OCI-LY1 (cell line): ENCODE measurements around the gene TNC.

ENCODE experiments used
- H2AFZ ChIP-seq: fragments of 200-600 bp; sonication (generic), shearing (Covaris generic); 2 replicates; pipeline ENCODE4 v1.6.0; 2014; ENCODE audit warnings: antibody characterized with exemption, mild to moderate bottlenecking, low read length
- H3F3A ChIP-seq: fragments of 200-600 bp; sonication (generic), shearing (Covaris generic); 2 replicates; pipeline ENCODE4 v1.6.0; 2014; ENCODE audit warnings: mild to moderate bottlenecking, antibody characterized with exemption, low read length, moderate library complexity; ENCODE audit not compliant: insufficient read depth
- H3K27ac ChIP-seq: fragments of 200-600 bp; sonication (generic); 2 replicates; pipeline ENCODE4 v1.5.1; 2014; ENCODE audit warnings: low read length, mixed run types, mild to moderate bottlenecking, low read depth; ENCODE audit not compliant: poor library complexity, severe bottlenecking
- H3K27me3 ChIP-seq: fragments of 200-600 bp; sonication (generic); 2 replicates; pipeline ENCODE4 v1.6.0; 2014; ENCODE audit warnings: antibody characterized with exemption, mild to moderate bottlenecking, low read length, moderate library complexity; ENCODE audit not compliant: insufficient read depth
- H3K36me3 ChIP-seq: fragments of 200-600 bp; sonication (generic); 2 replicates; pipeline ENCODE4 v1.6.1; 2014; ENCODE audit warnings: mild to moderate bottlenecking, antibody characterized with exemption, low read length, moderate library complexity, mixed read lengths; ENCODE audit not compliant: insufficient read depth
- H3K4me1 ChIP-seq: fragments of 200-600 bp; sonication (generic); 2 replicates; pipeline ENCODE4 v1.5.1; 2014; ENCODE audit warnings: mild to moderate bottlenecking, low read length, moderate library complexity; ENCODE audit not compliant: insufficient read depth, severe bottlenecking
- H3K4me2 ChIP-seq: fragments of 200-600 bp; sonication (generic), shearing (Covaris generic); 2 replicates; pipeline ENCODE4 v1.6.1; 2014; ENCODE audit warnings: low read length
- H3K4me3 ChIP-seq: fragments of 200-600 bp; sonication (generic); 2 replicates; pipeline ENCODE4 v1.5.1; 2014; ENCODE audit warnings: low read length, low read depth, mild to moderate bottlenecking, mixed read lengths; ENCODE audit not compliant: poor library complexity, severe bottlenecking
- H3K79me2 ChIP-seq: fragments of 200-600 bp; shearing (Covaris generic); 2 replicates; pipeline ENCODE4 v1.6.1; 2016; ENCODE audit warnings: mixed run types, low read length, mixed read lengths; ENCODE audit not compliant: insufficient read depth
- H3K9ac ChIP-seq: fragments of 200-600 bp; sonication (generic), shearing (Covaris generic); 2 replicates; pipeline ENCODE4 v1.6.1; 2014; ENCODE audit warnings: mild to moderate bottlenecking, low read length, mixed read lengths
- H3K9me2 ChIP-seq: fragments of 200-600 bp; sonication (generic), shearing (Covaris generic); 2 replicates; pipeline ENCODE4 v1.6.1; 2014; ENCODE audit warnings: low read depth, mild to moderate bottlenecking, low read length, mixed read lengths
- H3K9me3 ChIP-seq: fragments of 200-600 bp; shearing (Covaris generic); 2 replicates; pipeline ENCODE4 v1.6.1; 2014; ENCODE audit warnings: low read length, mixed read lengths
- H4K20me1 ChIP-seq: fragments of 200-600 bp; sonication (generic), shearing (Covaris generic); 2 replicates; pipeline ENCODE4 v1.6.0; 2016; ENCODE audit warnings: mild to moderate bottlenecking, low read length; ENCODE audit not compliant: insufficient read depth
- EZH2 ChIP-seq: fragments of 200-600 bp; sonication (generic), shearing (Covaris generic); IDR thresholded peaks from 2 replicates; pipeline ENCODE4 v1.8.0; 2017; ENCODE audit warnings: borderline replicate concordance, mixed run types, mild to moderate bottlenecking, antibody characterized with exemption, low read length, moderate library complexity, mixed read lengths
- TF ChIP-seq, protein P1 (sequence below): fragments of 200-600 bp; sonication (generic), shearing (Covaris generic); IDR thresholded peaks from 2 replicates; pipeline ENCODE4 v1.5.1; 2017; ENCODE audit warnings: mild to moderate bottlenecking, antibody characterized with exemption, low read length, moderate library complexity, mixed read lengths

Gene TNC

DNA sequence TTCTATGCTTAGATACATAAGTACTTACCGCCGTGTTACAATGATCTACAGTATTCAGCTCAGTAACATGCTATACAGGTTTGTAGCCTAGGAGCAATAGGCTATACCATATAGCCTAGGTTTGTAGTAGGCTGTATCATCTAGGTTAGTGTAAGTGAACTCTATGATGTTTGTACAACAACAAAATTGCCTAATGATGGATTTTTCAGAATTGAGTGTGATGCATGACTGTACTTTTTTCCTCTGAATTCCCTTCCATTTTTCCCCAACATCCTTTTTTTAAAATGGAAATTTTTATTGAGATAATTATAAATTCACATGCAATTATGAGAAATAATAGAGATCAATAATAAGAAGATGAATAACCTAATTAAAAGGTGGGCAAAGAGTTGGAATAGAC lies 119.6 kb downstream of the TNC start:
- no peaks in the 10 kb centered on the region for H3F3A ChIP-seq
- H3K36me3 ChIP-seq = no peaks in the 10 kb centered on the region
- no peak overlapping the region for H2AFZ ChIP-seq
- H4K20me1 ChIP-seq = no peaks in the 10 kb centered on the region
- no peaks in the 10 kb centered on the region for H3K9me3 ChIP-seq
- H3K9me2 ChIP-seq = no peaks in the 10 kb centered on the region
- no peak overlapping the region for H3K9ac ChIP-seq
- no peak overlapping the region for H3K27ac ChIP-seq
- TF ChIP-seq, protein P1, sequence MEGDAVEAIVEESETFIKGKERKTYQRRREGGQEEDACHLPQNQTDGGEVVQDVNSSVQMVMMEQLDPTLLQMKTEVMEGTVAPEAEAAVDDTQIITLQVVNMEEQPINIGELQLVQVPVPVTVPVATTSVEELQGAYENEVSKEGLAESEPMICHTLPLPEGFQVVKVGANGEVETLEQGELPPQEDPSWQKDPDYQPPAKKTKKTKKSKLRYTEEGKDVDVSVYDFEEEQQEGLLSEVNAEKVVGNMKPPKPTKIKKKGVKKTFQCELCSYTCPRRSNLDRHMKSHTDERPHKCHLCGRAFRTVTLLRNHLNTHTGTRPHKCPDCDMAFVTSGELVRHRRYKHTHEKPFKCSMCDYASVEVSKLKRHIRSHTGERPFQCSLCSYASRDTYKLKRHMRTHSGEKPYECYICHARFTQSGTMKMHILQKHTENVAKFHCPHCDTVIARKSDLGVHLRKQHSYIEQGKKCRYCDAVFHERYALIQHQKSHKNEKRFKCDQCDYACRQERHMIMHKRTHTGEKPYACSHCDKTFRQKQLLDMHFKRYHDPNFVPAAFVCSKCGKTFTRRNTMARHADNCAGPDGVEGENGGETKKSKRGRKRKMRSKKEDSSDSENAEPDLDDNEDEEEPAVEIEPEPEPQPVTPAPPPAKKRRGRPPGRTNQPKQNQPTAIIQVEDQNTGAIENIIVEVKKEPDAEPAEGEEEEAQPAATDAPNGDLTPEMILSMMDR = no peak
- no peak for TF ChIP-seq EZH2
- no peak overlapping the region for H3K4me3 ChIP-seq
- no peaks in the 10 kb centered on the region for H3K27me3 ChIP-seq
- no peaks in the 10 kb centered on the region for H3K4me1 ChIP-seq
- no peak overlapping the region for H3K4me2 ChIP-seq
- no peaks in the 10 kb centered on the region for H3K79me2 ChIP-seq

DNA sequence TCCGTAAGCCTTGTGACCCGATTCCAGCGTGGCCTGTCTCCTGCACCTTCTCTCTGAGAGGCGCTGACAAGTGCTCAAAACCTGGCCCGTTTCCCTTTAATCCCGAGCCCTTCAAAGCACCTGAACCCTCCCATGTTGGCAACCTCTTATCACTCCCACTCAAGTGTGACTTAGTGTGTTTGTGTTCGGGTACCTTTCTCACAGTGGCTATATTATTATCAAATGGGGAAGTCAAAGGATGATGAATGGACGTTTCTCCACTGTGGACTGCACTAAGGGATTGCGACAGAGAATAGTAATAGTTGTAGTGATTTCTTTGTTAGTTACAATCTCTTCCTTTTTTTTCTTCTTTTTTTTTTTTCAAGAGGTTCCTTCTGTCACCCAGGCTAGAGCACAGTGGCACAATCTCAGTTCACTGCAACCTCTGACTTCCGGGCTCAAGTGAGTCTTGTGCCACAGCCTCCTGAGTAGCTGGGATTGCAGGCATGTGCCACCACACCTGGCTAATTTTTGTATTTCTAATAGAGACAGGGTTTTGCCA lies 122.2 kb downstream of the TNC start:
- H3K27ac ChIP-seq = no peak overlapping the region
- no peak overlapping the region for H3K4me3 ChIP-seq
- H3K4me2 ChIP-seq = no peak overlapping the region
- H3K27me3 ChIP-seq = no peaks in the 10 kb centered on the region
- no peaks in the 10 kb centered on the region for H4K20me1 ChIP-seq
- H2AFZ ChIP-seq = no peak overlapping the region
- H3K9me2 ChIP-seq = no peaks in the 10 kb centered on the region
- H3K79me2 ChIP-seq = no peaks in the 10 kb centered on the region
- no peaks in the 10 kb centered on the region for H3K4me1 ChIP-seq
- H3K36me3 ChIP-seq = no peaks in the 10 kb centered on the region
- no peak overlapping the region for H3K9ac ChIP-seq
- TF ChIP-seq EZH2 = no peak
- TF ChIP-seq, protein P1 = no peak
- no peaks in the 10 kb centered on the region for H3F3A ChIP-seq
- H3K9me3 ChIP-seq = no peaks in the 10 kb centered on the region

DNA sequence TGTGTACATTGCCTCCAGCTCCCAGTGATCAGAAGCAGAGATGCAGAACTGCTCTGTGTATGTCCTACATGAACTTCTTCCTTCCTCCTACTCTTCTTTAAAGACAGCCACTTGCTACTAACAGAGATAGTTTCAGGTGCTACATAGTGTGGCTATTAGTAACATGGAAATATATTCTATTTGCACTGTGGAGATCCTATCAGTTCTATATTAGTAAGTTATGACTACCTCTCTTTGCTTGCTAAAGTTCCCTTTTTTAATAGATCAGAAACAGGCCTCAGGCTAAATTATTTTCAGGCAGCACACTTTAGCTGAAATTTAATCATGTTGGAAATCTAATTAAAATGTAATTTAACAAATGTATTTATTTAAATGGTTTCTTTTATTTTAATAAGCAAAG lies 123.2 kb downstream of the TNC start:
- H3K4me3 ChIP-seq = no peak overlapping the region
- H3K9me3 ChIP-seq = no peaks in the 10 kb centered on the region
- H3K27ac ChIP-seq = no peak overlapping the region
- H3K9ac ChIP-seq = no peak overlapping the region
- H3K27me3 ChIP-seq = no peaks in the 10 kb centered on the region
- H3K9me2 ChIP-seq = no peaks in the 10 kb centered on the region
- H3K79me2 ChIP-seq = no peaks in the 10 kb centered on the region
- H3F3A ChIP-seq = no peaks in the 10 kb centered on the region
- H3K4me1 ChIP-seq = no peaks in the 10 kb centered on the region
- H3K4me2 ChIP-seq = no peak overlapping the region
- no peak overlapping the region for H2AFZ ChIP-seq
- no peaks in the 10 kb centered on the region for H4K20me1 ChIP-seq
- no peaks in the 10 kb centered on the region for H3K36me3 ChIP-seq
- no peak for TF ChIP-seq EZH2
- TF ChIP-seq, protein P1 = no peak
